Stimulated activated CD4-positive, alpha-beta T cell treated with anti-CD3 and anti-CD28 coated beads, Interleukin-2, amount 100 ng/mL, for 24 hours (primary cell): ENCODE measurements around the gene NFAT5.
"Not testable (repeated sequence)": the region's sequence is repeated elsewhere in the genome, so short reads cannot be mapped to it uniquely, and the experiment has no call there.

Source experiments
- DNase-seq, 2 donors: peaks; one replicate each; pipeline ENCODE4 v3.0.0-alpha.2; 2020

The NFAT5 gene

GRCh38 chr16:69711115-69711740, 145.5 kb downstream of the NFAT5 start:
- DNase-seq, result no peak

- no peak for DNase-seq
Observed at GRCh38 chr16:69712277-69712676, 146.5 kb downstream of the NFAT5 start.

GRCh38 chr16:69712914-69713581, 147.3 kb downstream of the NFAT5 start:
- DNase-seq, result no peak

DNA sequence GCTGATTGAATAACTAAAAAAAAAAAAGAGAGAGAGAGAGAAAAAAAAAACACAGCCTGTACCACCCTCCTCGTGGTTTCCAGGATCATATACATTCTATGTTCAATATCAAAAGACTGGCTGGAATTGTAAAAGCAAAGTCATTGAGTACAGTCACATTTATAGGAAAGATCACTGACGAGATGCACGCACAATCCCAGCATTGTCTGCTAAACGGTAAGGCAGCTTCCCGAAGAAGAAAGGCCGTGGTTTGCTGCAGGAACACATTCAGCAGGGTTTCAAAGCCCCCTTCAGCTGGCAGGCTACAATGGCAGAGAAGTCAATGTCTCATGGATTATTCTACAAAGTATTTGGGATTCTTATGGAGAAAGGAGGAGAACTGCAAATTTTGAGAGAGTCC, 151.3 kb downstream of the NFAT5 start:
- DNase-seq, result no peak

GRCh38 chr16:69718111-69718764, 152.5 kb downstream of the NFAT5 start:
- DNase-seq, result peak in 1 of 2 donors; percentile 1

DNA sequence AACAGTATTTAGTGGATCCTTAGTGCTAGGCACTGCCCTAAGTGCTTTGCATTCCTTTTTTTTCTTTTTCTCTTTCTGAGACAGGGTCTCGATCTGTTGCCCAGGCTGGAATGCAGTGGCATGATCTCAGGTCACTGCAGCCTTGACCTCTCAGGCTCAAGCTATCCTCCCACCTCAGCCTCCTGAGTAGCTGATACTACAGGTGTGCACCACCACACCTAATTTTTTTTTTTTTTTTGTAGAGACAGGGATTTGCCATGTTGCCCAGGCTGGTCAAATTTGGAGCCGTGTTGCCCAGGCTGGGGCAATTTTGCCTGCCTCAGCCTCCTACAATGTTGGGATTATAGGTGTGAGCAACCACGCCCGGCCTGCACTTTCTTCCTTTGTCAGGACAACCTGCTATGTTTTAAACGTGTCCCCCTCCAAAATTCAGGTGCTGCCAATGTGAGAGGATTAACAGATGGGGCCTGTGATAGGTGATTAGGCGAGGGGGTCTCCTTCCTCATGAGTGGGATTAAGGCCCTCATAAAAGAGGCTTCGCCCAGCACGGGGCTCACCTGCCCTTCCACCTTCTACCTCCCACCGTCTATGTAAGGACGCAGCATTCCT, 155.2 kb downstream of the NFAT5 start:
- peak in 1 of 2 donors; percentile 1 for DNase-seq

DNA sequence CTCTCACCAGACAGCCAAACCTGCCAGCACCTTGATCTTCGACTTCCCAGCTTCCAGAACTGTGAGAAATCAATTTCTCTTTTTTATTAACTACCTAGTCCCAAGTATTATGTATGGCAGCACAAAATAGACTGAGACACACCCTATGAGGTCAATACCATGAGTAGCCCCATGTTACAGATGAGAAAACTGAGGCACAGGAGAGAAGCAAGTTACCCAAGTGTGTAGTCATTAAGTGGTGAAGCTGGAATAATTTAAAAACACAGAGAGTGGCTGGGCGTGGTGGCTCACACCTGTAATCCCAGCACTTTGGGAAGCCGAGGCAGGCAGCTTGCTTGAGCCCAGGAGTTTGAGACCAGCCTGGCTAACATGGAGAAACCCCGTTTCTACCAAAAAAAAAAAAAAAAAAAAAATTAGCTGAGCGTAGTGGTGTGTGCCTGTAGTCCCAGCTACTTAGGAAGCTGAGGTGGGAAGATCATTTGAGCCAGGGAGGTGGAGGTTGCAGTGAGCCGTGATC, 155.7 kb downstream of the NFAT5 start:
- no peak for DNase-seq

- DNase-seq, result no peak
Observed at GRCh38 chr16:69724414-69724873, 158.7 kb downstream of the NFAT5 start.

GRCh38 chr16:69724981-69725479, 159.3 kb downstream of the NFAT5 start:
- DNase-seq, result no peak

GRCh38 chr16:69725480-69726312, 159.9 kb downstream of the NFAT5 start:
- no peak for DNase-seq

DNA sequence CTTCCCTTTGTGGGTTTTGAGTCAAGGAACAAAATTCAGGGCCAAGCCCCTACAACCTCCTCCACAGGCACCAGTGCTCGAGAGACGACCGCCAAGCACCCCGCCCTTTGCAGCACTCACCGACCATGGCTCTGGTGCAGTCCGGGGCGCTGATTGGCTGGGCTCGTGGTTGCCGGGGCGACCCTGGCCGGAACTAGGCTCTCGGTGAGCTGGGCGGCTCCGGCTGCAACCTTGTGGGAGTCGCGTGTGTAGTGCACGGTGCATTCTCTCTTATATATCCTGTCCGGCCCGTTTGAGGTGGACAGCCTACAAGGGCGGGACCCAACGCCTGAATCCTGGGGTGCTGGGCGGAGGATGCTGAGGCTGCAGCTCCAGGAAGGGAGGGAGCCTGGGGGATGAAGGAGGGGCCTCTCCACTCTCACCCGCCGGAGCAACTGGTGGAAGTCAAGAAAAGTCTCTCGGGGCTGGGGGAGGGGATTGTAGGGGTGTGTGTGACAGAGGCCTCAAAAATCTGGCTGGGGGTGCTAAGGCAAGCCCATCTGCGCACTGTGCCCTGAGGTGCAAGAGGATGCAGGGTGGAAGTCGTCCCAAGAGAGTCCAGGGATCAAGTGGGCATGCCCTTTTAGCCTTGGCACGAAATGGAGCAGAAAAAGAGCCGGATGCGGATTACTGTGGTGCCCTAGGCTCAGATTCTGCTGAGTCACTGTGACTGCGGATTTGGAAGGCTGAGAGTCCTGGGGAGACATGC, 160.7 kb downstream of the NFAT5 start, which contains the start of gene NQO1:
TSS of gene NQO1 (minus strand) at position 248 of the 748 bp plus-strand sequence. CDS start at position 127, 121 bp downstream.
- DNase-seq, result peak; percentile 89 to 94

DNA sequence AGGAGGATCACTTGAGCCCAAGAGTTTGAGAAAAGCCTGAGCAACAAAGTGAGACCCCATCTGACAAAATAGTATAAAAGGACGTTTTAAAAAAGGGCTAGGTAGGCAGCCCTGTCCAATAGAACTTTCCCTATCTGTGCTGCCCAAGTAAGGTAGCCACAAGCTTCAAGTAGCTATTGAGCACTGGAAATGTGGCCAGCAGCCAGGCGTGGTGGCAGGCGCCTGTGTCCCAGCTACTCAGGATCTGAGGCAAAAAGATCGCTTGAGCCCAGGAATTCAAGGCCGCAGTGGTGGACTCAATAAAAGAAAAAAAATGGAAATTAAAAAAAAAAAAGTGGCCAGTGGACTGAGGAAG, 162.1 kb downstream of the NFAT5 start:
- DNase-seq, result no peak

GRCh38 chr16:69729030-69729429, 163.3 kb downstream of the NFAT5 start:
- DNase-seq, result not testable (repeated sequence)

DNA sequence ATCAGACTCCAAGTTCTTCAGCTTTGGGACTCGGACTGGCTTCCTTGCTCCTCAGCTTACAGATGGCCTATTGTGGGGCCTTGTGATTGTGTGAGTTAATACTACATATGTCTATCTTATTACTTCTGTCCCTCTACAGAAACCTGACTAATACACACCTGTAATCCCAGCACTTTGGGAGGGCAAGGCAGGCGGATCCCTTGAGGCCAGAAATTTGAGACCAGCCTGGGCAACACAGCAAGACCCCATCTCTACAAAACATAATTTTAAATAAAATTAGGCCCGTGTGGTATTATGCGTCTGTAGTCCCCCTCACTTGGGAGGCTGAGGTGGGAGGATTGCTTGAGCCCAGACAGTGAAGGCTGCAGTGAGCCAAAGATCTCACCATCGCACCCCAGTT, 165.5 kb downstream of the NFAT5 start:
- DNase-seq, result not testable (repeated sequence)

GRCh38 chr16:69732101-69732500, 166.3 kb downstream of the NFAT5 start:
- DNase-seq, result no peak

DNA sequence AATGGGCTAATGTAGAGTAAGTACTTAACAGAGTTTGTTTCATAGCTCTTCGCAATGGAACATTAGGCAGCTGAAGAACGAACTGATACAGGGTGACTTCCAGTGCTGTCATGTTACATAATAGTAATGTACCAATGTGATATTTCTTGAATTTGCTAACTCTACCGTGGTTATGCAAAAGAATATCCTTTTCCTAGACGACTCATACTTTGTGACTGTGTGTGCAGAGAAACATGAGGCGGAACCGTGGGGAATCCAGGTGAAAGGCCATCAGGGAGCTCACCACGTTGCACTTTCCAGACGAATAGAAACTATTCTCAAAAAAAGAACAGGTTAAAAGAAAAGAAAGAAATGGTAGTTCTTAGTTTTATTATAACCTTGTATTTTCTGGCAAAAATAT, 175.8 kb downstream of the NFAT5 start:
- no peak for DNase-seq

DNA sequence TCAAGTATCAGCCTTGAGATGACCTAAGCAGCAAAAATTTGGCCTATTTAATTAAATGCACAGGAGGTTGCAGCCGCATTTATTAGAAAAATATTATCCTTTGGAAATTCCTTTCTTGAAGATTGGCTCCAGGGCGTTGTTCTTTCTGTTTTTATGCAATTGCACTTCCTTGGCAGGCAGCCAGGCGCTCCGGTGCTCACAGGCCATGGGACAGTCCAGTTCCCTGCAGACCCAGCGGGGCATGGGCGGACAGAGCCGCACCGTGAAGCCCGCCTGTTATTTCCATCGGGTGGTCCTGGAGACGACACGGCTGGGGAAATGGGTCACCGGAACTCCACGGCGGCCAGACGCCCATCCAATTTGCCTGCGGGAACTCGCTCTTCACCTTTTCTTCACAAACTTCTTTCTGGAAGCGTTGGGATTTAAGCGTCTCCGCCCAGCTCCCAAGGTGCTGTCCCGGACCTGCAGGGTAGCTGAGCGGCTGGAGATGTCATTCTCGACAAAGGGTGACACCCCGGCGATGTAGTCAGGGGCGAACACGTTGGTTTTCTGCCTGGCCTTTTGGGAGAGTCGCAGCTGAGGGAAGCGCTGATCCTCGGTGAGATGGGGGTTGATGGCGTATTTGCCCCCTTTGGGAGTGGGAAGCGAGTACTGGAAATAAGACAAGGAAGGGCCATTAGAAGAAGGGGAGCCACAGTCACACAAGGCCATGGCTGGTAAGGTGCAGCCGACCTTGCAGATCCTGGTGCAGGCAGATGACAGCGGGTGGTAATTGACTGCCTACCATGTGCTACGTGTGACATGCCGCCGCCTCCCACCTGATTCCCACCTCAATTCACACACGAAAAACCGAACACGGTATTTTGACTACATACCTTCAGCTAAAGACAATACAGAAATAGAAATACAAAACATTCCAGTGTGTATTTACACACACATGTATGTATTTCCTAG, 176.5 kb downstream of the NFAT5 start:
- DNase-seq, result no peak

- no peak for DNase-seq
Observed at GRCh38 chr16:69744363-69745231, 178.8 kb downstream of the NFAT5 start.

GRCh38 chr16:69745232-69745612, 179.5 kb downstream of the NFAT5 start:
- DNase-seq, result no peak
